ENCODE data around the gene EIF5. TPM values are rescaled to one million over a fixed set of nuclear protein-coding genes. Genes with fewer than 3 reads are reported as not detected.

The EIF5 gene
- total RNA-seq, 1 experiment from 2014 or later, result 356 TPM

DNA sequence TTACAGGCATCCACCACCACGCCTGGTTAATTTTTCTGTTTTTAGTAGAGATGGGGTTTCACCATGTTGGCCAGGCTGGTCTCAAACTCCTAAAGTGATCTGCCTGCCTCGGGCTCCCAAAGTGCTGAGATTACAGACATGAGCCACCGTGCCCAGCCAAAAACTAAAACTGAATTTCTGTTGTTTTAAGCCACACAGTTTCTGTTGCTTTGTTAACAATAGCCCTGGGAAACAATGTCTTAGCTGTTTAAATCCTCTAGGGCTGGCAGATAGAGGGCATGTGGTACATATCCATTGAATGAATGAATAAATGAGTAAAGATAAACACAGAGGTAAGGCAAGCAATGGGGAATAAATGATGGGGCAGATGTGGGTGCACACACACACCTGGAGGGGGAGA is 8.0 kb upstream of the EIF5 start:
- H3K27ac ChIP-seq (ENCODE audit: insufficient read length, low read depth, low read length), result no peak overlapping the region
- no peaks in the 10 kb centered on the region for H3K9me3 ChIP-seq (ENCODE audit: control insufficient read depth, low read depth, low read length)
- no peaks in the 10 kb centered on the region; a peak in 1 of 5 replicates for H3K9me3 Mint-ChIP-seq
- no peaks in the 10 kb centered on the region for H3K27me3 ChIP-seq (ENCODE audit: insufficient read depth, low read length)
- no peaks in the 10 kb centered on the region for H4K20me1 ChIP-seq (ENCODE audit: control insufficient read depth, insufficient read depth, insufficient read length)
- no peaks in the 10 kb centered on the region; the same call in none of the 2 replicates for H3K27me3 Mint-ChIP-seq (ENCODE audit: low read depth)
- peaks cover 6 to 16% of the 10 kb centered on the region in 2 experiments for H3K4me1 Mint-ChIP-seq
- H3K27ac Mint-ChIP-seq, result no peak overlapping the region
- peaks cover 2% of the 10 kb centered on the region; the same call in 1 of the 2 replicates for H3K4me1 ChIP-seq (ENCODE audit: insufficient read depth, low read length)
- no peak overlapping the region for H4K91ac ChIP-seq (ENCODE audit: insufficient read length, low read depth, low read length)
- no peak overlapping the region for H2BK12ac ChIP-seq (ENCODE audit: insufficient read length, low read depth, low read length)
- no peak overlapping the region for H3T11ph ChIP-seq (ENCODE audit: low read length)
- no peak overlapping the region for H2BK20ac ChIP-seq (ENCODE audit: low read depth, low read length, poor library complexity, severe bottlenecking)
- H4K8ac ChIP-seq (replicated peaks; ENCODE audit: insufficient read length, low read depth, low read length), result no peak overlapping the region
- no peak overlapping the region for H3K4me2 ChIP-seq (ENCODE audit: insufficient read depth, insufficient read length, low read length)
- no peak overlapping the region for H3K23ac ChIP-seq (ENCODE audit: insufficient read length, low read depth, low read length)
- no peak overlapping the region for H2AK5ac ChIP-seq (ENCODE audit: insufficient read length, low read length)
- no peak overlapping the region for H2BK15ac ChIP-seq (ENCODE audit: low read depth, low read length)
- H3K79me1 ChIP-seq (ENCODE audit: insufficient read depth, low read depth, low read length, poor library complexity, severe bottlenecking), result no peaks in the 10 kb centered on the region
- H3K18ac ChIP-seq (ENCODE audit: insufficient read length, low read depth, low read length), result no peak overlapping the region
- TF ChIP-seq, protein P1, sequence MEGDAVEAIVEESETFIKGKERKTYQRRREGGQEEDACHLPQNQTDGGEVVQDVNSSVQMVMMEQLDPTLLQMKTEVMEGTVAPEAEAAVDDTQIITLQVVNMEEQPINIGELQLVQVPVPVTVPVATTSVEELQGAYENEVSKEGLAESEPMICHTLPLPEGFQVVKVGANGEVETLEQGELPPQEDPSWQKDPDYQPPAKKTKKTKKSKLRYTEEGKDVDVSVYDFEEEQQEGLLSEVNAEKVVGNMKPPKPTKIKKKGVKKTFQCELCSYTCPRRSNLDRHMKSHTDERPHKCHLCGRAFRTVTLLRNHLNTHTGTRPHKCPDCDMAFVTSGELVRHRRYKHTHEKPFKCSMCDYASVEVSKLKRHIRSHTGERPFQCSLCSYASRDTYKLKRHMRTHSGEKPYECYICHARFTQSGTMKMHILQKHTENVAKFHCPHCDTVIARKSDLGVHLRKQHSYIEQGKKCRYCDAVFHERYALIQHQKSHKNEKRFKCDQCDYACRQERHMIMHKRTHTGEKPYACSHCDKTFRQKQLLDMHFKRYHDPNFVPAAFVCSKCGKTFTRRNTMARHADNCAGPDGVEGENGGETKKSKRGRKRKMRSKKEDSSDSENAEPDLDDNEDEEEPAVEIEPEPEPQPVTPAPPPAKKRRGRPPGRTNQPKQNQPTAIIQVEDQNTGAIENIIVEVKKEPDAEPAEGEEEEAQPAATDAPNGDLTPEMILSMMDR (conservative IDR thresholded peaks at IDR 0.05), result no peak
- no peak overlapping the region for H4K5ac ChIP-seq (ENCODE audit: insufficient read length, low read depth, low read length)
- DNase-seq, result no peak
- H3K4ac ChIP-seq (ENCODE audit: low read depth, low read length), result no peak overlapping the region
- H3K9ac ChIP-seq (ENCODE audit: extremely low read depth, insufficient read length, low read length), result no peak overlapping the region
- H2BK5ac ChIP-seq (ENCODE audit: insufficient read length, low read length), result no peak overlapping the region
- no peak overlapping the region for H3K56ac ChIP-seq (ENCODE audit: insufficient read length, low read depth, low read length)
- peaks cover 2% of the 10 kb centered on the region for H3K23me2 ChIP-seq (ENCODE audit: insufficient read length, low read depth, low read length, poor library complexity, severe bottlenecking)
- H3K36me3 Mint-ChIP-seq (ENCODE audit: insufficient read depth in 1 of 3, low read depth in 3 of 3), result 0 out of 7 replicates have a peak, but pooled peaks cover 0 to 1% (median 0%) of the 10 kb centered on the region in 3 experiments
- no peaks in the 10 kb centered on the region for H3K79me2 ChIP-seq (ENCODE audit: insufficient read depth, low read length)
- H3K4me3 Mint-ChIP-seq, result no peak overlapping the region
- no peak overlapping the region for H2AFZ ChIP-seq (ENCODE audit: low read length)
- no CpG with 5 or more reads among the region's 3 CpGs for WGBS (ENCODE audit: extremely low coverage, insufficient read length, low lambda C conversion rate)
- no peak overlapping the region for H2BK120ac ChIP-seq (ENCODE audit: low read depth, low read length, poor library complexity, severe bottlenecking)
- H3K14ac ChIP-seq (ENCODE audit: insufficient read depth, low read length), result no peak overlapping the region

All from H9 (cell line).